GM19452 (cell line): ENCODE data around the gene SCYGR3.
A peak's percentile ranks its signal among the peaks of the same experiment; 100 is the strongest.
"Not testable (repeated sequence)": the region's sequence is repeated elsewhere in the genome, so short reads cannot be mapped to it uniquely, and the experiment has no call there.

ENCODE experiments used
- ATAC-seq: cut with Tn5 transposase; IDR thresholded peaks from one replicate; pipeline ENCODE4 v1.9.1; 2021; ENCODE audit not compliant: unreplicated experiment

SCYGR3 gene

GRCh38 chr2:227614246-227614645 lies 394 bp downstream of the SCYGR3 start:
- ATAC-seq = no peak

GRCh38 chr2:227613272-227613660 lies 1.4 kb downstream of the SCYGR3 start:
- ATAC-seq = no peak

GRCh38 chr2:227612546-227613271 lies 1.9 kb downstream of the SCYGR3 start:
- ATAC-seq = no peak

GRCh38 chr2:227610123-227610522 lies 4.5 kb downstream of the SCYGR3 start:
- no peak for ATAC-seq

GRCh38 chr2:227608561-227609338 lies 5.9 kb downstream of the SCYGR3 start:
- peak; percentile 62 for ATAC-seq

- ATAC-seq = no peak
These were observed 6.7 kb downstream of the SCYGR3 start for GRCh38 chr2:227607941-227608340.

- no peak for ATAC-seq
These were observed 8.2 kb downstream of the SCYGR3 start for GRCh38 chr2:227606476-227606875.

GRCh38 chr2:227602358-227602757 lies 12.3 kb downstream of the SCYGR3 start:
- ATAC-seq = no peak

GRCh38 chr2:227598835-227599503 lies 15.7 kb downstream of the SCYGR3 start, which contains the start of gene SCYGR2:
SCYGR2 (plus strand) TSS chr2:227598893; CDS start chr2:227598893, 0 bp downstream.
- ATAC-seq = not testable (repeated sequence)

- ATAC-seq = no peak
These were observed 16.6 kb downstream of the SCYGR3 start for GRCh38 chr2:227597998-227598397.

GRCh38 chr2:227597036-227597435 lies 17.6 kb downstream of the SCYGR3 start:
- ATAC-seq = no peak

GRCh38 chr2:227595797-227596196 lies 18.8 kb downstream of the SCYGR3 start:
- ATAC-seq = no peak

- ATAC-seq = no peak
These were observed 21.8 kb downstream of the SCYGR3 start for GRCh38 chr2:227592694-227593387.

GRCh38 chr2:227582369-227582768 lies 32.3 kb downstream of the SCYGR3 start:
- ATAC-seq = no peak

- no peak for ATAC-seq
These were observed 34.8 kb downstream of the SCYGR3 start for GRCh38 chr2:227579791-227580190.

GRCh38 chr2:227578642-227579041 lies 36.0 kb downstream of the SCYGR3 start:
- no peak for ATAC-seq

- no peak for ATAC-seq
These were observed 37.1 kb downstream of the SCYGR3 start for GRCh38 chr2:227577555-227577954.

- ATAC-seq = no peak
These were observed 37.8 kb downstream of the SCYGR3 start for GRCh38 chr2:227576812-227577211.

GRCh38 chr2:227576110-227576509 lies 38.5 kb downstream of the SCYGR3 start:
- ATAC-seq = no peak

GRCh38 chr2:227570615-227571014 lies 44.0 kb downstream of the SCYGR3 start:
- ATAC-seq = no peak

GRCh38 chr2:227568852-227569169 lies 45.8 kb downstream of the SCYGR3 start:
- ATAC-seq = no peak
